Spinal cord (tissue), 10 donors: ENCODE results near the gene CYP4F11. TPM values are rescaled to one million over a fixed set of nuclear protein-coding genes. Genes with fewer than 3 reads are reported as not detected.
"Not testable (repeated sequence)": the region's sequence is repeated elsewhere in the genome, so short reads cannot be mapped to it uniquely, and the experiment has no call there.

Experiments
- DNase-seq, 6 donors: peaks; one replicate each; pipeline versions ENCODE4 v3.0.0 to v3.0.0-alpha.2; 2013 to 2015; ENCODE audit warnings: low spot score in 6 of 6, low read depth in 4 of 6
- H3K27ac ChIP-seq: one replicate; pipeline ENCODE4 v1.5.1; 2013; ENCODE audit warnings: low read depth, low read length, control low read depth
- H3K27me3 ChIP-seq: one replicate; pipeline ENCODE4 v1.6.1; 2013; ENCODE audit warnings: low read length; ENCODE audit not compliant: control insufficient read depth, insufficient read depth
- H3K36me3 ChIP-seq: one replicate; pipeline ENCODE4 v1.6.1; 2013; ENCODE audit warnings: low read length; ENCODE audit not compliant: control insufficient read depth, insufficient read depth
- H3K4me1 ChIP-seq: one replicate; pipeline ENCODE4 v1.6.1; 2013; ENCODE audit warnings: low read length; ENCODE audit not compliant: control insufficient read depth, insufficient read depth
- H3K4me3 ChIP-seq: one replicate; pipeline ENCODE4 v1.5.1; 2013; ENCODE audit warnings: low read depth, low read length, control low read depth
- H3K9me3 ChIP-seq: one replicate; pipeline ENCODE4 v1.6.1; 2013; ENCODE audit warnings: low read length; ENCODE audit not compliant: control insufficient read depth, insufficient read depth
- WGBS: methylation state at CpG from one replicate; pipeline ENCODE4 v1.1.5; 2013; ENCODE audit warnings: missing lambda C conversion rate; ENCODE audit not compliant: insufficient coverage; 5-methylcytosine and 5-hydroxymethylcytosine counted together
- polyA plus RNA-seq, 2 donors: library from polyadenylated mRNA; unstranded; fragments of 120-200 nt; gene quantifications; one replicate each; pipeline ENCODE4 v1.2.1, GENCODE V29; 2013; ENCODE audit not compliant: insufficient read length in 2 of 2
- total RNA-seq, 2 donors: library from RNA; depleted of rRNA in 1 of 2; stranded (reverse); fragments of 120-200 nt in 1 of 2; fragments of >200 nt in 1 of 2; gene quantifications; one replicate each; pipeline versions ENCODE4 v1.2.3 to v1.2.4, GENCODE V29; 2013 to 2014
- donor health status: healthy.

CYP4F11 gene
- total and polyA plus RNA-seq, 4 donors = 0.17 to 0.69 TPM; not detected in 2

DNA sequence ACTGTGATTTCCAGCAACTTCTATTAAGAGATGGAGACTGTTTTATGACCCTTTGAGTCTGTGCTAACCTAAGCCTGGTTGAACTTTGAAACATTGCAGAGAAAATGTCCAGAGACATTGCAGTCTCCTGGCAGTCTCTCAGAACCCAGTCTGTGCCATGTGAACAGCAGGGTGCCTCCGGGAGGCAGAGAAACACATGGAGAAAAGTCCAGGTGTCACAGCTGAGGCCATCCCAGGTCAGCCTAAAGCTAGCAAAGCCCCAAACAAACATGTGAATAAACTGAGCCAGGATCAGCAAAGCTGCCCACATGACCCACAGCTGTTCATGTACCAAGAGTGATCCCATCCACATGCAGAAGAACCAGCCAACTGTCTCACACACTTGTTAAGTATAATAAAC, 7.8 kb downstream of the CYP4F11 start:
- Histone ChIP-seq H3K36me3 (no peaks in the 10 kb centered on the region), H3K4me1 (no peaks in the 10 kb centered on the region), H3K27ac (no peak overlapping the region), H3K4me3 (no peak overlapping the region), H3K9me3 (no peaks in the 10 kb centered on the region), H3K27me3 (peaks cover 12% of the 10 kb centered on the region)
- DNase-seq = no peak
- WGBS = no CpG with 5 or more reads among the region's 1 CpG

- no peaks in the 10 kb centered on the region for H3K36me3 ChIP-seq
- WGBS = 83% methylated on average over 8 of the region's 8 CpGs
- H3K27ac ChIP-seq = no peak overlapping the region
- no peaks in the 10 kb centered on the region for H3K9me3 ChIP-seq
- peaks cover 8% of the 10 kb centered on the region for H3K27me3 ChIP-seq
- H3K4me1 ChIP-seq = no peaks in the 10 kb centered on the region
- DNase-seq = peak in 1 of 6 donors; percentile 6
- H3K4me3 ChIP-seq = no peak overlapping the region
Measured at GRCh38 chr19:15923702-15924101, 10.6 kb downstream of the CYP4F11 start.

DNA sequence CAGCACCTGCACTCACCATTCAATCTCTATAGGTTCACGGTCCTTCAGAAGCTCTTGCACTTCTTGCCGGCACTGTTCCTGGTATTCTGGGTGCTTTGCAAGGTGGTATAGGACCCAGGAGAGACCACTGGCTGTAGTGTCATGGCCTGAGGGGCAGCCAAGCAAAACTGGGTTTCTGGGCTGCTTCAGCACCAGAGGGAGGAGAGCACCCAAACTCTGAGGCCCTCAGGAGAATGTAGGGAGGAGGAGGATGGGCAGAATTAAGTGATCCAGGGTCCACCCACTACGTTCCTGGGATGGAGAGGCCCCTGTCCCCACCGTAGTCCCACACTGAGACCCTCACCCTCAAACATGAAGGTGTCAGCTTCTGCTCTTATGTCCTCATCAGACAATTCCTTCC, 12.3 kb downstream of the CYP4F11 start:
- H3K4me3 ChIP-seq = no peak overlapping the region
- H3K36me3 ChIP-seq = no peaks in the 10 kb centered on the region
- H3K4me1 ChIP-seq = no peaks in the 10 kb centered on the region
- no peak for DNase-seq
- WGBS = 60% methylated on average over 3 of the region's 4 CpGs
- H3K27me3 ChIP-seq = peaks cover 5% of the 10 kb centered on the region
- no peaks in the 10 kb centered on the region for H3K9me3 ChIP-seq
- no peak overlapping the region for H3K27ac ChIP-seq

DNA sequence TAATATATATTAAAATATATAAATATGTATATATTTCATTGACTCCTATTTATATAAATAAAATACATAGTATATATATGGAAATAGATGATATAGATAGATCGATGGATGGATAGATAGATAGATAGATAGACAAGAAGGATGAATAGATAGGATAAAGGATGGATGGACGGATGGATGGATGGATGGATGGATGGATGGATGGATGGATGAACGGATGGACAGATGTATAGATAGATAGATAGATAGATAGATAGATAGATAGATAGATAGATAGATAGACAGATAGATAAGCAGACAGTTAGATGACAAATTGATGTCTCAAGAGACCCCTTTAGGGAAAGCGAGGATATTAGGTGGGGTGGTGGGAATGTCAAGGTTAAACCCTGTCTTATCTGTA, 15.1 kb downstream of the CYP4F11 start:
- Histone ChIP-seq H3K27me3 (peaks cover 5% of the 10 kb centered on the region), H3K4me1 (no peaks in the 10 kb centered on the region), H3K27ac (no peak overlapping the region), H3K4me3 (no peak overlapping the region), H3K9me3 (peaks cover 2% of the 10 kb centered on the region), H3K36me3 (no peaks in the 10 kb centered on the region)
- DNase-seq = no peak
- 83% methylated on average over 3 of the region's 4 CpGs for WGBS

- Histone ChIP-seq H3K27ac (no peak overlapping the region), H3K27me3 (peaks cover 6% of the 10 kb centered on the region), H3K9me3 (peaks cover 2% of the 10 kb centered on the region), H3K4me3 (no peak overlapping the region), H3K4me1 (peaks cover 4% of the 10 kb centered on the region), H3K36me3 (no peaks in the 10 kb centered on the region)
- no CpG with 5 or more reads among the region's 2 CpGs for WGBS
- no peak for DNase-seq
Measured at GRCh38 chr19:15915109-15915508, 19.2 kb downstream of the CYP4F11 start.

DNA sequence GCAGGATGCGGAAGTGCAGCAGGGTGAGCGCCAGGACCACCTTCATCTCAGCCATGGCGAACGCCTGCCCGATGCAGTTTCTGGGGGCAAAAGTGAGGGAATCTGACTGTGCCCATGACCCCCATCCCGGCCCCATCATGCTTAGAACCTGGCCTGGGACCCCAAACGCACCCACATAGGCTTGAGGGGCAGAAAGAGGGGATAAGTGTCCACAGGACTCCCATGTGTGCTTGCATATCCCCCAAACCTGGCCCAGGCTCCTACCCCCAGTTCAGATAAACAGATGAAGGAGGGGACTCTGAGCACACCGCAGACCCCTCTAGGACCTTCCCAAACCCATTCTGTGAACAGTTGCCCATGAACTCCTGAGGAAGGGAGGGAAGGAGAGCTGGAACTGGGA, 20.5 kb downstream of the CYP4F11 start:
- peaks cover 4% of the 10 kb centered on the region for H3K4me1 ChIP-seq
- peaks cover 6% of the 10 kb centered on the region for H3K27me3 ChIP-seq
- H3K4me3 ChIP-seq = no peak overlapping the region
- 92% methylated on average over 5 of the region's 8 CpGs for WGBS
- H3K36me3 ChIP-seq = no peaks in the 10 kb centered on the region
- H3K9me3 ChIP-seq = peaks cover 2% of the 10 kb centered on the region
- DNase-seq = no peak
- no peak overlapping the region for H3K27ac ChIP-seq

GRCh38 chr19:15913384-15913783, 20.9 kb downstream of the CYP4F11 start:
- H3K4me3 ChIP-seq = no peak overlapping the region
- no peak for DNase-seq
- peaks cover 6% of the 10 kb centered on the region for H3K27me3 ChIP-seq
- H3K36me3 ChIP-seq = no peaks in the 10 kb centered on the region
- H3K9me3 ChIP-seq = peaks cover 2% of the 10 kb centered on the region
- H3K27ac ChIP-seq = no peak overlapping the region
- peaks cover 4% of the 10 kb centered on the region for H3K4me1 ChIP-seq
- 75% methylated on average over 4 of the region's 6 CpGs for WGBS

DNA sequence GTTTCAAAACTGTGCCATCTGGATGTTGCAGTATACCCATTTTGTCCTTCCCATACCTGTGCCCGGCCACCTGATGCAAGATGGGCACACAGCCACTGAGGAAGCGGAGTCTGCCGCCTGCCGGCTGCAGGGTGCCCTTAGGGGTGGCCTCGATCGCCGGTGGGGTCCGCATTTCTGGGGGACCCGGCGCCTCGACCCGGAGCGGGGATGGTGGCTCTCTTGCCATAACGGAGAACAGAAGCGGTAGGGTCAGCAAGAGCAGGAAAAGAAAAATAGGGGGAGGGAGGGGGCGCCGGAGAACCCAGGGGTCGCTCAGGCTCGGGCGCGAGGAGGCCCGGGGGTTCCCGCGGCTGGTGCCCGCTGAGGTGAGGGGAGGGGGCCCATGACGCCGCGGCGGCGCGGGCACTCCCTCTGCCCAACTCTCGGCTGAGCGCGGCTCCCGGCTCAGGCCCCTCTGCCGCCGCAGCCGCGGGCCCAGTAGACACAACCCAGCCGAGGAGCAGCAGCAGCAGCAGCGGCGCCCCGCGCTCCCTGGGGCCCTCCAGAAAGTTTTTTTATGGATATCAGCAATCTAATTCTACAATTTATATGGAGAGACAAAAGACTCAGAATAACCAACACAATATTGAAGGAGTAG, 22.6 kb downstream of the CYP4F11 start:
- WGBS = under 1% methylated on average over 39 of the region's 44 CpGs
- peaks cover 2% of the 10 kb centered on the region for H3K9me3 ChIP-seq
- no peaks in the 10 kb centered on the region for H3K36me3 ChIP-seq
- peak in 2 of 6 donors; percentile 11 to 25 for DNase-seq
- peaks cover 6% of the 10 kb centered on the region for H3K27me3 ChIP-seq
- peaks cover 4% of the 10 kb centered on the region for H3K4me1 ChIP-seq
- no peak overlapping the region for H3K27ac ChIP-seq
- H3K4me3 ChIP-seq = no peak overlapping the region

DNA sequence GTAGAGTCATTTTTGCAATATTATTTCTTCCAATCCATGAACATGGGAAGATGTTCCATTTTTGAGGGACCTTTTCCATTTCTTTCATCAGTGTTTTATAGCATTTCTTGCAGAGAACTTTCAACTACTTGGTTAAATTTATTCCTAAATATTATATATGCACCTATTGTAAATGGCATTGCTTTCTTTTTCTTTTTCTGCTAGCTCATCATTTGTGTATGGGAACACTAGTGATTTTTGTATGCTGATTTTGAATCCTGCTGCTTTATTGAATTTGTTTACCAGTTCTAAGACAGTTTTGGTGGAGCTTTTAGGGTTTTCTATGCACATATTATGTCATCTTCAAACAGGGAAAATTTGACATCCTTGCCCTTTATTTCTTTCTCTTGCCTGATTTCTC, 29.3 kb downstream of the CYP4F11 start:
- H3K36me3 ChIP-seq = no peaks in the 10 kb centered on the region
- H3K27ac ChIP-seq = no peak overlapping the region
- H3K4me3 ChIP-seq = no peak overlapping the region

GRCh38 chr19:15902898-15903297, 31.4 kb downstream of the CYP4F11 start:
- not testable (repeated sequence) for H3K4me1 ChIP-seq, H3K36me3 ChIP-seq, DNase-seq, H3K27me3 ChIP-seq, H3K4me3 ChIP-seq, H3K27ac ChIP-seq, H3K9me3 ChIP-seq
- 94% methylated on average over 20 of the region's 29 CpGs for WGBS

More for the DNA sequence above, 29.3 kb downstream of the CYP4F11 start:
- no peaks in the 10 kb centered on the region for H3K27me3 ChIP-seq
- H3K9me3 ChIP-seq = no peaks in the 10 kb centered on the region
- DNase-seq = no peak
- no peaks in the 10 kb centered on the region for H3K4me1 ChIP-seq
